Motor neuron (in vitro differentiated cells): ENCODE data around the gene RHEB. TPM values are rescaled to one million over a fixed set of nuclear protein-coding genes. Genes with fewer than 3 reads are reported as not detected.

ENCODE experiments used
- ATAC-seq, 8 experiments: fragments of 200-7000 bp; cut with Tn5 transposase; replicated peaks in 6 of 8; 2 replicates each; pipeline ENCODE4 v1.8.0; 2021; ENCODE audit warnings: mild to moderate bottlenecking in 8 of 8, moderate library complexity in 8 of 8
- H3K27ac ChIP-seq, 2 donors: fragments of 250-450 bp; sonication (Bioruptor Pico); 2 replicates each; pipeline ENCODE4 v1.9.0; 2021; ENCODE audit warnings: antibody characterized with exemption in 2 of 2, mild to moderate bottlenecking in 2 of 2, moderate library complexity in 1 of 2
- H3K4me1 ChIP-seq, 2 donors: fragments of 250-450 bp; sonication (Bioruptor Pico); replicated peaks in 1 of 2; 2 replicates each; pipeline ENCODE4 v1.6.1; 2021; ENCODE audit warnings: antibody characterized with exemption in 2 of 2, mild to moderate bottlenecking in 2 of 2, moderate library complexity in 1 of 2
- H3K4me3 ChIP-seq, 5 donors: fragments of 250-450 bp; sonication (Bioruptor Pico); 2 replicates each; pipeline ENCODE4 v1.9.0; 2021; ENCODE audit warnings: antibody characterized with exemption in 5 of 5, mild to moderate bottlenecking in 5 of 5, moderate library complexity in 4 of 5
- WGBS, 10 experiments: fragments of 450-650 bp; shearing (Covaris generic); methylation state at CpG; one replicate each; pipeline ENCODE4 v1.0.0; 2022; 5-methylcytosine and 5-hydroxymethylcytosine counted together
- in situ Hi-C, 9 experiments: fragments of 400-800 bp; cut with MboI; loops; one replicate each; pipeline ENCODE4 v1.15.0; 2021; ENCODE audit warnings: low sequenced_read_pairs in 9 of 9, low pct_unique_long_range_greater_than_20kb in 2 of 9; ENCODE audit not compliant: unreplicated experiment in 9 of 9
- total RNA-seq, 8 experiments: library from RNA; unstranded; fragments of 300-600 nt; gene quantifications; 2 replicates each; pipeline versions ENCODE4 v1.2.3 to v1.2.4, GENCODE V29; 2022

Gene RHEB, protein sequence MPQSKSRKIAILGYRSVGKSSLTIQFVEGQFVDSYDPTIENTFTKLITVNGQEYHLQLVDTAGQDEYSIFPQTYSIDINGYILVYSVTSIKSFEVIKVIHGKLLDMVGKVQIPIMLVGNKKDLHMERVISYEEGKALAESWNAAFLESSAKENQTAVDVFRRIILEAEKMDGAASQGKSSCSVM
- total RNA-seq = 100 to 1,000 TPM in 2 of 8 experiments, 10 to 100 TPM in 6; 62.2 to 163 (median 84.2) TPM

DNA sequence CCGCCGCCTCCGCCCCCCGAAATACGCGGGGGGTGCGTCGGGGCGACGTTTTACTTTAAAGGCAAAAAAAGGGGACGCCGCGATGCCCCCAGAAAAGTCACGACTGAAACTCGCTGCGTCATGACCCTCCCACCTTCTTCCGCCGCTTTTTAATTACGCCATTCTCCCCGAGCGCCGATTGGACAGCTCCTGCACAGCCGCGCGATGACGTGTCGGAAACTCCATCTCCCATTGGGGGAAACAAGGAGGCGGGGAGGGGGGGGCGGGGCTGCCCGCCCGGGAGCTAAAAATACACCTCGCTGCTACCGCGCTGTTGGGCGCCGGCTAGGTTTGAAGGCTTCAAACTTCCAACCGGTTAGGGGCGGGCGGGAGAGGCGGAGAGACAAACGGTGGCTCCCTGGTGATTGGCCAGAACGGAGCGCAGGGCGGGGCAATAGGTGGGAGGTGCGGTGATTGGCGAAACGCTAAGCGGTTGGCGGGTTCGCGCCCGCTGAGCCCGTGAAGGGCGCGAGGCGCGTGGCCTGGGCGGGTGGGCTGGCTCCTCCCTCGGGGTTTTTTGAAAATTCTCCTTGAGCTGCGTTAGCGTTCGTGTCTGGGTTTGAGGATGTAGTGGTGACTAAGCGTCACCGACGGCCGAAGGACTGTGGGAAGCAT is at the start of gene RHEB:
TSS of gene RHEB (minus strand) at position 131 of the 654 bp plus-strand sequence. CDS start 384 bp downstream, outside the sequence.
- Histone ChIP-seq H3K4me3 (peak within 1 kb of the TSS; percentile 77 to 100 (median 99)), H3K4me1 (peaks cover 10 to 18% of the 10 kb centered on the region in 2 donors), H3K27ac (peak within 1 kb of the TSS; percentile 95 to 98)
- peak; percentile 75 to 92 (median 90) for ATAC-seq
- WGBS, 10 experiments = 0 to 13% (median 0%) methylated on average over 1 to 13 of the region's 66 CpGs; no CpG with 5 or more reads in 6 of the 10 experiments
- in situ Hi-C loops = no loop called here

DNA sequence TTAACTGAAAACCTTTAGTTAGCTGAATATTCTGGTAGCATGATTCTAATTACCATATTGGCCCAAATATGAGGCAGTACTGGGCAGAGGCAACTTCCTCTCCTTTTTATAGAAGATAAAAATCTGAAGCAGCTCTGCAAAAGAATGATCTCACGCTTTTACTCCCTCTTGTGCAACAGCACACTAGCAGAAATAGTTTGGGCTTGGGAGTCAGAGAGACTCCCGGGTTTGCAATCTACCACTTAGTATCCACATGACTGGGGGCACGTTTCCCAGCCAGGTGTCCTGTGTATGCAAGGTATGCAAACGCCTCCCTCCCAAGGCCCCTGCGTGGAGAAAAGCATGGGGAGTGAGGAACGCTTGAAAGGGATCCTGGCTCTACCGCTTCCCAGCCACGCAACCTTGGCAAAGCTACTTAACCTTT is 47.2 kb upstream of the RHEB start:
- Histone ChIP-seq H3K4me3 (no peak overlapping the region), H3K4me1 (no peaks in the 10 kb centered on the region), H3K27ac (no peak overlapping the region)
- 8 to 100% (median 44%) methylated on average over 1 to 6 of the region's 8 CpGs; no CpG with 5 or more reads in 2 of the 10 experiments for WGBS, 10 experiments
- in situ Hi-C loops = no loop called here
- peak in 3 of 8 experiments; percentile 36 to 91 (median 90) for ATAC-seq

DNA sequence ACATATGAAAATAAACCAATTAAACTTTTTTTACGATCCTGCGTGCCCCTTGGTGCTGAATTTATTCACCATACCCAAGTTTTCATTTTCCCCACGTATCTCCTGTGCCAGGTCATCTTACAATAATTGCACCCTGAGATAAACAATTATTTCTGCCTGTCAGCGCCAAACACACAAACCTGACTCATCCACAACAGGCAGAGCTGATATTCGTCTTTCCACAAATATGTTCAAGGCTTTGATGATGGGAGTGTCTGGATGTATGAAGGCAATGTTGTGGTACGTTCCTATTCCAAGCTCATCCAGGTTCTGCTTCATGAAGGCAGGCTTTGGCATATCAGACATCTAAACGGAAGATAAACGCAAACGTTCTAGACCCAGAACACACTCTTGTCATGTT is 45.8 kb upstream of the RHEB start:
- in situ Hi-C loops = no loop called here
- H3K27ac ChIP-seq = no peak overlapping the region
- H3K4me1 ChIP-seq = no peaks in the 10 kb centered on the region
- no peak overlapping the region for H3K4me3 ChIP-seq
- 68 to 100% (median 94%) methylated on average over 2 to 9 of the region's 9 CpGs; no CpG with 5 or more reads in 1 of the 10 experiments for WGBS, 10 experiments
- no peak for ATAC-seq

DNA sequence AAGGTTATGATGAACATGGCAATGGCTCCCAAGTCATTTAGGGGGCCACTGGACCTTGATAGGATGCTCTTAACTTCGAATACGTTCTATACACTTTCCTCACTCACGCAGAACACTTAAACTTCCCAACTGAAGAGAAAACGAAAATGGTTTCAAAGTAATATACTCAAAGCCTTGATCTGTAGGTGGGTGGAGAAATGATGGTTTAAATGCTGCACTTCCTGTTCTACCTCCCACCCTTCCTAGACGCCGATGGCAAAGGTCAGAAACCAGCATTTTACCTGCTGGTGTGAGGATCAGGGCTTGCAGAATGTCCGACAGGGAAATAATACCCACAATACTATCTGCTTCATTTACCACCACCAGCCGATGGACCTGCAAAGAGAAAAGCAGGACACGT is 40.5 kb upstream of the RHEB start:
- Histone ChIP-seq H3K4me1 (no peaks in the 10 kb centered on the region), H3K4me3 (no peak overlapping the region), H3K27ac (no peak overlapping the region)
- in situ Hi-C loops = no loop called here
- 78 to 100% (median 94%) methylated on average over 1 to 9 of the region's 9 CpGs for WGBS, 10 experiments
- ATAC-seq = no peak

DNA sequence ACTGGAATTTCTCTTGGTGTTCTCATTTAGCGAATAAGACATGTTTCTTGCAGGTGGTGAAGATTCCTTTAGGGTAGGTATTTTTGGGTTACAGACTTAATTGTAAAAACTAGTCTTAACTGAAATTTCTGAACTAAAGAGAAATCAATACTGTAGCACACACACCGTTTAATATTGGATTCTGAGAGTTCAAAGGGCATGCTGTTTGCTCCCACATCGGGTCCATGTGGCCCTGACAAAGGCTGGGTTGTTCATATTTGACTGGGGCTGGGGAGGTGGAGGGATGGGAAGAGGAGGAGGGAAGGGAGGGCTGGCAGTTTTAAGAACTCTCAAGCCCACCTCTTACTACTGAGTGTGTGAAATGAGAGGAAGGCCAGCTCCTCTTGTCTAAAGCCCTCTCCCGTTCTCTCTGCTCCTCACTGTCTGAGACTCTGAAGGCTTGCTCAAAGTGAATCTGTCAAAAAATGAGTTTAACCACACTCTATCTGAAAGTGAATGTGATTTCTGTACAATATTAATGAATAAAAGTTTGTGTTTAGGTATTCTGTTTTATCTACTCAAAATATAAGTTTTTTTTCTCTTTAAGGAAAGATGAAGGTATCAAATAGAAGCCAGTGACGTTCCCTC is 40.0 kb upstream of the RHEB start:
- Histone ChIP-seq H3K4me3 (no peak overlapping the region), H3K27ac (no peak overlapping the region), H3K4me1 (no peaks in the 10 kb centered on the region)
- 67 to 100% (median 87%) methylated on average over 1 to 5 of the region's 5 CpGs; no CpG with 5 or more reads in 1 of the 10 experiments for WGBS, 10 experiments
- in situ Hi-C loops = no loop called here
- ATAC-seq = no peak

DNA sequence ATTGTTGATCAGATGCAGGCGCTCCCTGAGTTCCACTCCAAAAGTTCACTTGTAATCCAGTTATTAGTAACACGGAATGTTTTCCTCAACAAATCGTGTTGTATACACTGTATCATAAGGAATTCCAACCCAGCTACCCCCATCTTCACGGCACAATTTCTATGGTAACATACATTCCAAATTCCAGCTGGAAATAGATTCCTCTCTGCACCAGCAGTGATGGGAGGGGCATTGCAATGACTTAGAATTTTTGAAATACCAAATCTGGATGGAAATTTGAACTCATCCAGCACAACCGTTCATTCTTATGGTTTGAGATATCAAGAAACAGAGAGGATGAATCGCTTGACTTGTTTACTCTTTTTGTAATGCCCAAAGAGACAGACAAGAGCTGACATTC is 38.9 kb upstream of the RHEB start:
- Histone ChIP-seq H3K4me3 (no peak overlapping the region), H3K27ac (no peak overlapping the region), H3K4me1 (no peaks in the 10 kb centered on the region)
- 50 to 100% (median 99%) methylated on average over 1 to 6 of the region's 6 CpGs; no CpG with 5 or more reads in 2 of the 10 experiments for WGBS, 10 experiments
- ATAC-seq = peak in 2 of 8 experiments; percentile 34 to 47
- in situ Hi-C loops = no loop called here

DNA sequence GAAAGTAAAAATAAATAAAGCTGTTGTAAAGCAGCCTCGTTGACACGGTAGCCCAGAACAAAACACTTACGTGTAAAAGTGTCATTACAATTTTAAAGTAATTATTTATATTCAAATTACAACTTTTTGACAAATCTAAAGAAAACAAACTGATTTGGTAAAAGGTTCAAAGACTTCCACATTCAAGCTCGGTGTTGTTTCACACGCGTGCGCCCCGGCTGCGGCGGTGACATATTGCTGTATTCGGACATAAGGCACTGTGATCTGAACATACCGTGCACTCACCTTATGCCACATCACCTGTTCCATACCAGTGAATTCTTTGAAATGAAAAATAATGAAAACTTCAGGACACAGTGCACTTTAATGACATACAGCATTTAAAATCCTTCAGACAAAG is 36.9 kb upstream of the RHEB start:
- in situ Hi-C loops = no loop called here
- no peaks in the 10 kb centered on the region for H3K4me1 ChIP-seq
- 82 to 100% (median 93%) methylated on average over 3 to 12 of the region's 12 CpGs for WGBS, 10 experiments
- no peak for ATAC-seq
- H3K4me3 ChIP-seq = no peak overlapping the region
- no peak overlapping the region for H3K27ac ChIP-seq

DNA sequence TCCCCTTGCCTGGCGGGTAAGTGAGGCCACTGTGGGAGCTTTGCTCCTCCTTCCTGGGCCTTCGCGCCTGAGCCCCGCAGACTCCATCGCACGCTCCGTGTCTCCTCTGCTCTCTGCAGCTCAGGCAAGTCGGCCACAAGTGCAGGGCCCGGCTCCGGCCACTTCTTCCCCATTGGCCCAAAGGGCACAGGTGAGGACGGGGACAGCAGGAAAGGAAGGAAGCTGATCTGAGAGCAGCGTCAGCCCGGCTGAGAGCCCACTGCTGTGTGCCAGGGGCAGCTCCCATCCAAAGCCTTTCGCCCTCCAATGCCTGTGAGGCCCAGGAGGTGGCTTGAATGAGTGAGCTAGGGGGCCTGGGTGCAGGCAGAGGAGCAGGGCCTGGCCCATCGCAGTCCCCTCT is 33.7 kb upstream of the RHEB start:
- 33 to 100% (median 96%) methylated on average over 1 to 5 of the region's 15 CpGs; no CpG with 5 or more reads in 5 of the 10 experiments for WGBS, 10 experiments
- no peak overlapping the region for H3K4me3 ChIP-seq
- no peak overlapping the region for H3K27ac ChIP-seq
- in situ Hi-C loops = no loop called here
- ATAC-seq = peak in 1 of 8 experiments; percentile 10
- no peaks in the 10 kb centered on the region for H3K4me1 ChIP-seq

DNA sequence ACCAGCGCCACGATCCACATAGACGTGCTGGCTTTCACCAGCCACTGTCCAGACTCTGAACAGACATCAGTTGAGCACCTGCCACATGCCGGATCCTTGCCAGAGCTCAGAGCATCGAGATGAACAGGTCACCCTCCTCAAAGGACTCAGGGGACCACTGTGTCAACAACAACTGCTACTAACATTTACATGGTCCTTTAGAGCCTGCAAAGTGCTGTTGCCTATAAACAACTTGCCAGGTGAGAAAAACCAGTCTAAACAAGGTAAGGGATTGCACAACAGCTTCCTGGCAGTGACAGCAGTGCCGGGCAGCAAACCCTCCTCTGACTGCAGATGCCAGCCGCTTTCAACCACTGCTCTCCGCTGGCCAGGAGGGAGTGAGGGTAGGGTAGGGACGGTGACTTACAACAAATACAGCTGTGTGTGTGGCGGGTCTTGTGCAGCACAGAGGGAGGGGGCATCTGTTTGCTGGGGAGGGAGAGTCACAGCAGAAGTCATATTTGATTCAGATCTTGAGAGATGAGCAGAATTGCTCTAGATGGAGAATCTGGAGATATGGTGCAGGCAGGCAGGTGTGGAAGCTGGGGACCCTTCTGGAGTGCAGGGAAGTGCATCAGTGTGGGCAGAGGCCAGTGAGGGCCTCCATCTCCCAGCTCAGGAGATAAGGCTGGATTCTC is 32.8 kb upstream of the RHEB start:
- peak in 3 of 8 experiments; percentile 20 to 83 (median 43) for ATAC-seq
- WGBS, 10 experiments = 0 to 94% (median 68%) methylated on average over 1 to 9 of the region's 10 CpGs; no CpG with 5 or more reads in 3 of the 10 experiments
- H3K4me3 ChIP-seq = no peak overlapping the region
- in situ Hi-C loops = no loop called here
- no peaks in the 10 kb centered on the region for H3K4me1 ChIP-seq
- no peak overlapping the region for H3K27ac ChIP-seq

DNA sequence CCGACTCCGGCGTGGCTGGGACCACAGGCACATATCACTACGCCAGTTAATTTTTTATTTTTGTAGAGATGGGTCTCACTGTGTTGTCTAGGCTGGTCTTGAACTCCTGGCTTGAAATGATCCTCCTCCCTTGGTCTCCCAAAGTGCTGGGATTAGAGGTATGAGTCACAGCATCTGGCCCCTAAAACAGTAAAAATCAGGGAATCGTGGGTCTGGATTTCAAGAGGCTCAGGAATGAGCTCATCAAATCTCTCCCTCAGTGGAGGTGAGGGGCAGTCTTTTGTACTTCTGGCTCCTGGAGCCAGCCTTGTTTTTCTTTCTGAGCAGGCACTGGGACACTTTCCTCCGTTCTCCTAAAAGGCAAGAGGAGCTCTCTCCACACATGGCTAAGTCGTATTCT is 32.1 kb upstream of the RHEB start:
- H3K4me1 ChIP-seq = no peaks in the 10 kb centered on the region
- no peak overlapping the region for H3K27ac ChIP-seq
- in situ Hi-C loops = no loop called here
- no peak overlapping the region for H3K4me3 ChIP-seq
- WGBS, 10 experiments = 20 to 96% (median 81%) methylated on average over 1 to 7 of the region's 7 CpGs; no CpG with 5 or more reads in 4 of the 10 experiments
- no peak for ATAC-seq

DNA sequence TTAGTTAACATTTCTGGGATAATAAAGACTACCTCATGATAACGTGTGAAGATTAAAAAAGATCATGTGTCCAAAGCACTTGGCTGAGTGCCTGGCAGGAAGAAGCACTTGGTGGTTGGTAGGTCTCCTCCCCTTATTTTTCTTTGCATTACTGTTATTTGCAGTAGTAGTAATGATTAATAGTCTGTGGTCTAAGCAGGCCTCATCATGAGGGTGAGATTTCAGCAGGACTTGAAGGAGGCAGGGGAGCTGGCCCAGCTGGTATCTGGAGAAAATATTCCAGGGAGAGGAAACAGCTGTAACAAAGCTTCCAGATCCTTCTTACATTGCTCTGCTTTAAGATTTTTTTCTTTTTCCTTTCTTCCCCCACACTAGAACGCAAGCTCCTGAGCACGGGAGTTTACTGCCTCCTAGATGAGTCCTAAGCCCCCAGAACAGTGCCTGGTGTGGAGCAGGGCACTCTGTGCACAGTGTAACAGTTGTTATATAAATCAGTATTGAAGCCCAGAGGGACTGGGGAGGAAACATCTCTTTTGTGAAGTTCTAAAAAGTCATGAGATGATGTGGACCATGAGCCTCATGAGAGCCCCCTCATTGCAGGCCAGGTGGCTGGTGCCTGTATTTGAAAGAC is 31.1 kb upstream of the RHEB start:
- H3K27ac ChIP-seq = no peak overlapping the region
- H3K4me1 ChIP-seq = no peaks in the 10 kb centered on the region
- 20 to 100% (median 63%) methylated on average over 1 to 3 of the region's 3 CpGs; no CpG with 5 or more reads in 5 of the 10 experiments for WGBS, 10 experiments
- in situ Hi-C loops = no loop called here
- no peak overlapping the region for H3K4me3 ChIP-seq
- ATAC-seq = peak in 1 of 8 experiments; percentile 36

DNA sequence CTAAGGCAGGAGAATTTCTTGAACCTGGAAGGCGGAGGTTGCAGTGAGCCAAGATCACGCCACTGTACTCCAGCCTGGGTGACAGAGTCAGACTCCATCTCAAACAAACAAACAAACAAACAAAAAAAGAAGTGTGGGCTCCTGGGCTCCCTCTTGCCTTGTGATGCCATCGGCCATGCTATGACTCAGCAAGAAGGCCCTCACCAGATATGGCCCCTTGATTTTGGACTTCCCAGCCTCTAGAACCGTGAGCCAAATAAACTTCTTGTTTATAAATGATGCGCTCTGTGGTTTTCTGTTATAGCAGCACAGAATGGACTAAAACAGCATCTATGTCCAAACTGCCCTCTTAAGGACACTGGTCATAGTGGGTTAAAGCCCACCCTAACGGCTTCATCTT is 29.9 kb upstream of the RHEB start:
- in situ Hi-C loops = no loop called here

More for the DNA sequence above, 29.9 kb upstream of the RHEB start:
- Histone ChIP-seq H3K4me1 (no peaks in the 10 kb centered on the region), H3K4me3 (no peak overlapping the region), H3K27ac (no peak overlapping the region)
- no peak for ATAC-seq
- WGBS, 10 experiments = 40 to 98% (median 82%) methylated on average over 1 to 5 of the region's 6 CpGs; no CpG with 5 or more reads in 2 of the 10 experiments
